Lower lobe of right lung (tissue), 2 donors: ENCODE data around the gene SART3. TPM values are rescaled to one million over a fixed set of nuclear protein-coding genes. Genes with fewer than 3 reads are reported as not detected.

Source experiments
- ATAC-seq, 2 donors: fragments of 200-7000 bp; cut with Tn5 transposase; one replicate each; pipeline ENCODE4 v1.9.1; 2020 to 2022; ENCODE audit warnings: mild to moderate bottlenecking in 2 of 2, moderate library complexity in 2 of 2
- DNase-seq: peaks from one replicate; pipeline ENCODE4 v3.0.0-alpha.2; 2020
- H3K27ac ChIP-seq: fragments of 200-600 bp; one replicate; pipeline ENCODE4 v1.8.0; 2022
- H3K27me3 ChIP-seq: fragments of 200-600 bp; one replicate; pipeline ENCODE4 v1.8.0; 2022; ENCODE audit warnings: low read depth
- H3K36me3 ChIP-seq: fragments of 200-600 bp; one replicate; pipeline ENCODE4 v1.8.0; 2022; ENCODE audit warnings: mild to moderate bottlenecking
- H3K4me1 ChIP-seq: fragments of 200-600 bp; one replicate; pipeline ENCODE4 v1.8.0; 2022
- H3K4me3 ChIP-seq: fragments of 200-600 bp; one replicate; pipeline ENCODE4 v1.8.0; 2022; ENCODE audit warnings: mild to moderate bottlenecking
- H3K9me3 ChIP-seq: fragments of 200-600 bp; one replicate; pipeline ENCODE4 v1.8.0; 2022
- CTCF ChIP-seq: fragments of 200-600 bp; IDR thresholded peaks from one replicate; pipeline ENCODE4 v1.8.0; 2022; ENCODE audit warnings: antibody characterized with exemption, mild to moderate bottlenecking
- intact Hi-C: fragments of 100-400 bp; cut with DNase I; formaldehyde crosslinking; loops from one replicate; pipeline ENCODE4 v1.11.0; 2022
- total RNA-seq: library from RNA; stranded (reverse); fragmentation: NEBNext Ultra II Directional; extraction: Animal tissue kit (Norgen Biotek cat#: 25700); gene quantifications from one replicate; pipeline ENCODE4 v1.2.1, GENCODE V29; 2021
- donor health status: DM: no; HTN: yes; CAD: no; lungs with severe emphysema.

SART3 gene
- total RNA-seq, 1 donor from 2014 or later: 42.8 TPM

- ATAC-seq (no peak), DNase-seq (no peak)
- Histone ChIP-seq H3K27ac (no peak overlapping the region), H3K4me1 (peaks cover 16% of the 10 kb centered on the region), H3K27me3 (no peaks in the 10 kb centered on the region), H3K4me3 (no peak overlapping the region), H3K36me3 (peaks cover 33% of the 10 kb centered on the region), H3K9me3 (no peaks in the 10 kb centered on the region)
- no peak for TF ChIP-seq CTCF
- intact Hi-C loops: no loop called here
These were observed 9.4 kb downstream of the SART3 start for GRCh38 chr12:108551535-108551934.

DNA sequence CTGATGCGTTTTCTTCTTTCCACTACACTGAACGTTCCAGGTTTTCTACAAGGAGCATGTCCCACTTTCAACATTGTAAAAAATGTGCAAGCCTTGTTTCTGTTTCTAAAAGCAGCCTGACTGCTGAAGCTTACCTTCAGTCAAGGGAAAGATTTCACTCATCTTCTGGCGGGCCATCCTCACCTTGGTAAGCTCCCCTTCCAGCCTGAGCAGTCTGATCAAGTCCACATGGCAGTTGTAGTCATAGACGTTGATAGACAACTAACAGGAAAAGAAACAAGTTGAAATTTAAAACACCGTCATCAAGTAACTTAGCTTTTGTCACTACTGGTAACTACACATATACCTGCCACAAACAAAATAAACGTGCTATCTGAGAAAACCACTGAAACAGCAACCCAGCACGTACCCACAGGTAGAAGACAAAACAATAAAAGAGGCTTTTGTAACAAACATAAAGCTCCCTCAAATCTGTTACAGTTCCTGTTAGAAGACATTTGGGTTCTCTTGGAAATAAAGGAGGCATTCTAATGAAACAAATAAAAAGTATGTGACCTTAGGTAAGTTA is 11.9 kb downstream of the SART3 start:
- no peak for DNase-seq
- intact Hi-C loops: no loop called here
- H3K4me1 ChIP-seq: peaks cover under 1% of the 10 kb centered on the region
- ATAC-seq: no peak
- no peaks in the 10 kb centered on the region for H3K27me3 ChIP-seq
- H3K27ac ChIP-seq: no peak overlapping the region
- peaks cover 50% of the 10 kb centered on the region for H3K36me3 ChIP-seq
- H3K9me3 ChIP-seq: no peaks in the 10 kb centered on the region
- no peak overlapping the region for H3K4me3 ChIP-seq
- TF ChIP-seq CTCF: no peak

DNA sequence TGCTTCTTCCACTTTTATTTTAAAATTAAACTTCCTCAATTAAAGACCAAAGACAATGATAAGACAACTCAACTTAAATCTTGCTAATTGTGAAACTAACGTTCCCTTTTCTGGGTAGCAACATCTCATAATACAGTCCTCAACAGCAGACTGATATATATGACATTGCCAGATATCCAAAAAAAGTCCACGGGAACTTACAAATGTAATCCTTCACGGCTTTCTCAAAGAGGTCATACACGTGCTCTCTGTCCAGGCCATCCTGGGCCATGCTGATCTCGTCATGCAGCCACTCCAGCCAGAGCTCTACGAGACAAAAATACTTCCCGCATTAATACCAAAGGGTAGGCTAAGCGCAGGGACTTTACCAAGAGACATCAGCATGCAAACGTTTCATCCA is 13.3 kb downstream of the SART3 start:
- Histone ChIP-seq H3K4me1 (no peaks in the 10 kb centered on the region), H3K36me3 (peaks cover 63% of the 10 kb centered on the region), H3K27me3 (no peaks in the 10 kb centered on the region), H3K9me3 (no peaks in the 10 kb centered on the region), H3K27ac (no peak overlapping the region), H3K4me3 (no peak overlapping the region)
- no peak for TF ChIP-seq CTCF
- DNase-seq (no peak), ATAC-seq (peak in 1 of 2 donors; percentile 21)
- intact Hi-C loops: no loop called here

DNA sequence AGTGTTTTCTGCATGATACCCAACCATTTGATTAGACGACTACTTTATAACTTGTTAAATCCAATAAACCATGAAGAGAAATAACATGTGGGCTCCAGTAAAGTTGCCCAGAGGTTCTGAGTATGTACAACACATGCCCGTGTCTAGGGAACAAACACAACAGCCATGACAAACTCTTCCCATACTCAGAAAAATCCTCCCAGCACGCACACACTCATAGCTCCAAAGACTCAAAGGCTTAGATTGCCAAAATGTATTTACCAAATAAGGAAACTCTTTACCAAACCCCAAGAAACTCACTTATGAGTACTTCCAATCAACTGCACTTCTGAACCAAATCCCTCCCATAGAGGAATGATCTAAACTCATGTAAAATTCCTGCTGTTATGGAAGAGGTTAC is 17.3 kb downstream of the SART3 start:
- H3K27me3 ChIP-seq: no peaks in the 10 kb centered on the region
- H3K4me1 ChIP-seq: no peaks in the 10 kb centered on the region
- ATAC-seq (no peak), DNase-seq (no peak)
- TF ChIP-seq CTCF: no peak
- H3K9me3 ChIP-seq: no peaks in the 10 kb centered on the region
- intact Hi-C loops: no loop called here
- peaks cover 86% of the 10 kb centered on the region for H3K36me3 ChIP-seq
- H3K27ac ChIP-seq: no peak overlapping the region
- H3K4me3 ChIP-seq: no peak overlapping the region

- no peak for DNase-seq
These were observed 18.7 kb downstream of the SART3 start for GRCh38 chr12:108542320-108542719.

More at GRCh38 chr12:108542320-108542719, 18.7 kb downstream of the SART3 start:
- intact Hi-C loops: no loop called here
- no peak overlapping the region for H3K4me3 ChIP-seq
- peaks cover 86% of the 10 kb centered on the region for H3K36me3 ChIP-seq
- H3K27me3 ChIP-seq: no peaks in the 10 kb centered on the region
- no peaks in the 10 kb centered on the region for H3K9me3 ChIP-seq
- H3K4me1 ChIP-seq: no peaks in the 10 kb centered on the region
- H3K27ac ChIP-seq: no peak overlapping the region
- no peak for ATAC-seq
- TF ChIP-seq CTCF: no peak
